Stimulated activated CD4-positive, alpha-beta T cell treated with anti-CD3 and anti-CD28 coated beads, Interleukin-2, amount 100 ng/mL, for 24 hours (primary cell): ENCODE measurements around the gene URI1.
"Not testable (repeated sequence)": the region's sequence is repeated elsewhere in the genome, so short reads cannot be mapped to it uniquely, and the experiment has no call there.

Experiments used
- DNase-seq, 2 donors: peaks; one replicate each; pipeline ENCODE4 v3.0.0-alpha.2; 2020

Gene URI1

GRCh38 chr19:30028992-30029343 lies 86.9 kb downstream of the URI1 start:
- DNase-seq = no peak

DNA sequence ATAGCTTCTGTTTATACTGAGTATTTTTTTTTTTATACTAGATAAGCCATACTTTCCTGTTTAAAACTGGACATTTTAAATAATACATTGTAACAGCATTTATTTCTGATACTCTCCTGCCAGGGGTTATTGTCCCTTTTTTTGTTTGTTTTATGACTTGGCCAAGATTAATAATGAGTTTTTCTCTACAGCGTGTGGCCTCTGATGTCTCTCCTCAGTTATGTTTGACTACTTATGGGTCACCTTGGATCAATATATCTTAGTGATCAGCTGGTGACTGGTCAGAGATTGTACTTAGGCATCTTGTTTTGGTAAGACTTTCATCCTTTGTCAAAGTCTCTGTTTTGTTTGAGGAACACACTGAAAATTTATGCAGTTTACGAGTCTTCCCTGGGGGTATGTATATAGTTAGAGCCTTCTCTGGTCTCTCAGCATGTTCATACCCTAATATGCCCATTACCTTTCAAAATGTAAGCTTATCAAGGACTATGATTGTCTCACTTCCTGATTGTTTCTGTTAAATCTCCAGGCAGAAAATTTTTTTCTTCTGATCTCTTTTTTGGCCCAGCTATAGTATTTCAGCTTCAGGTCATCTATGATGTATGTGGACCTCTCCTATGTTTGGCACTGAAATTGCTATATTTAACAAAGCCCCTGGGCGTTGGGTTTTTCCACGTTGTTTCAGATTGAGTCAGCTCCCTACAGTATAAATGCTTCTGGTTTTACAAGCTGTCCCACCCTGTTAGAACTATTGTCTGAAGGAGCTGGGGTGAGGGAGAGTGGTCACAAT lies 87.9 kb downstream of the URI1 start:
- no peak for DNase-seq

DNA sequence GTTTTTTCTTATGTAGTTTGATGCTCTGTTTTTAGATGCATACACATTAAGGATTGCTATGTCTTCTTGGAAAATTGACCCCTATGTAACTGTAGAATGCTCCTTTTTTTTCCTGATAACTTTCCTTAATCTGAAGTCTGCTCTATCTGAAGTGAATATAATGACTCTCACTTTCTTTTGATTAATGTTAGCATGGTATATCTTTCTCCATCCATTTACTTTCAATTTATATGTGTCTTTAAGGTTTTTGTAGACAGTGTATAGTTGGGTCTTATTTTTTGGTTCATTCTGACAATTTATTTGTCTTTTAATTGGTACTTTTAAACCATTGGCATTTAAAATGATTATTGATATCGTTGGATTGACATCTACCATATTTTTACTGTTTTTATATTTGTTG lies 92.3 kb downstream of the URI1 start:
- DNase-seq = no peak

GRCh38 chr19:30036154-30037129 lies 94.4 kb downstream of the URI1 start:
- DNase-seq = no peak

- DNase-seq = no peak
Measured at GRCh38 chr19:30037835-30038234, 95.8 kb downstream of the URI1 start.

DNA sequence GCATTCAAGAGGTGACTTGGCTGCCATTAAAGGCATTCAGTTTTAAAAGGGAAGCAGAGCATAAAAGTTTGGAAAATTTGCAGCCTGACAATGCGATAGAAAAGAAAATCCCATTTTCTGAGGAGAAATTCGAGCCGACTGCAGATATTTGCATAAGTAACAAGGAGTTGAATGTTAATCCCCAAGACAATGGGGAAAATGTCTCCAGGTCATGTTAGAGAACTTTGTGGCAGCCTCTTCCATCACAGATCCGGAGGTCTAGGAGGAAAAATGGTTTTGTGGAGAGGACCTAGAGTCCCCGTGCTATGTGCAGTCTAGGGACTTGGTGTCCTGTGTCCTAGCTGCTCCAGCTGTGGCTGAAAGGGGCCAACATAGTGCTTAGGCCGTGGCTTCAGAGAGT lies 99.9 kb downstream of the URI1 start:
- DNase-seq = not testable (repeated sequence)

GRCh38 chr19:30043008-30043407 lies 101.0 kb downstream of the URI1 start:
- DNase-seq = not testable (repeated sequence)

DNA sequence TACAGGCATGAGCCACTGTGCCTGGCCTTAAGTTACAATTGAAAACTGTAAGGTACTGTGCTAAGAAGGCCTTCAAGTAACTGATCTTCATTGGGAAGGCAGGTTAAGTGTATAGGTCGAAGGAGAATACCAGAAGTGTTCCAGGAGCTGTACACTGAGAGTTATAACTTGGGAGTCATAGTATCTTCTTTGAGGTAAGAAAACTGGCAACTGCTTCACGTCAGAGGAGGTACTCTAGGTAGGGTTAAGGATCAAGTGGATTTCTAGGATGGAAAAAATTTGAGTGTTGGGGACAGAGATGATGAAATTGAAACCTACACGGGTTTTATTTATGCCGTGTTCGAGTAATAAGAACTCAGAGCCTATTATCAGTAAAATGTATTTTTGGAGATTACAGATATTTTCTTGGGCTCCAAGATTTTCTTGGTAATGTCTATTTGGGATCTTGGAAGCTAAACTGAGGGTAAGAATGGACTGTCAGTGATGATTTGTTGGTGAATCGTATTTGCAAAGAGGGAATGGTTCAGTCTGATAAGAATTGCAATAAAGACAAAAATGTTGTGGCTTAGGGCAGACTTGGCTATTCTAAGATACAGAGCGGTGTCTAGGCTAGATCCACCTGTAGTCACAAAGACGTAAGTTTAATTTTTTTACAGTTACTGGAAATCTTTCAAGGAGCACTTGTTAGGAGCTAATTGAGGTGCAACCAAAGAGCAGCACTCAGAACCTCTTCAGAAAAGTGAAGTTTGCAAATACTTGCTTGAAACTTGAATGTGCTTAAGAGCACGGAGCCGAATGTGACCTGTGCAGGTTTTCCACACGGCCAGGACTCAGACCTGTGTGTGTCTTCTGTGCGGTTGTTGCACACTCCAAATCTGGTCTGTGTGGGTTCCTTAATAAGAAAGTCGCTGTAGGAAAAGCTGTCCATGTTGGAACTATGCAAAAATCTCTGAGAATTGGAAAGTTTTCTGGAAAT lies 102.5 kb downstream of the URI1 start:
- no peak for DNase-seq

GRCh38 chr19:30046522-30046921 lies 104.5 kb downstream of the URI1 start:
- DNase-seq = no peak

- DNase-seq = no peak
Measured at GRCh38 chr19:30047432-30047831, 105.4 kb downstream of the URI1 start.

GRCh38 chr19:30049226-30049625 lies 107.2 kb downstream of the URI1 start:
- DNase-seq = no peak

- DNase-seq = no peak
Measured at GRCh38 chr19:30049846-30050667, 108.0 kb downstream of the URI1 start.

GRCh38 chr19:30052122-30053075 lies 110.4 kb downstream of the URI1 start:
- no peak for DNase-seq

- DNase-seq = no peak
Measured at GRCh38 chr19:30053558-30053957, 111.5 kb downstream of the URI1 start.

- no peak for DNase-seq
Measured at GRCh38 chr19:30054210-30054609, 112.2 kb downstream of the URI1 start.

DNA sequence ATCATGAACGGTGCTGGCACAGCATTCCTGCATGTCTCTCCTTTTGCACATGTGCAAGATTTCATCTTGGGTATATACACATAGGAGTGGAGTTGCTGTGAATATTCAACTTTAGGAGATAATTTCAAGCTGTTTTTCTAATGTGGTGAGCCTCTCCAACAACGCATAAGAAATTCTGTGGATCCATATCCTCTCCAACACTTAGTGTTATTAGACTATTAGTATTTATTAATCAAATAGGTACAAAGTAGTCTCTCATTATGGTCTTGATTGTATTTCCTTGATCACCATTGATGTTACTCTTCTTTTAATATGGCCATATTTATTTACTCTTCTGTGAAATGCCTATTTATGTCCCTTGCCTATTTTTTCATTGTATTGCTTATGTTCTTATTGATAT lies 114.5 kb downstream of the URI1 start:
- DNase-seq = no peak

DNA sequence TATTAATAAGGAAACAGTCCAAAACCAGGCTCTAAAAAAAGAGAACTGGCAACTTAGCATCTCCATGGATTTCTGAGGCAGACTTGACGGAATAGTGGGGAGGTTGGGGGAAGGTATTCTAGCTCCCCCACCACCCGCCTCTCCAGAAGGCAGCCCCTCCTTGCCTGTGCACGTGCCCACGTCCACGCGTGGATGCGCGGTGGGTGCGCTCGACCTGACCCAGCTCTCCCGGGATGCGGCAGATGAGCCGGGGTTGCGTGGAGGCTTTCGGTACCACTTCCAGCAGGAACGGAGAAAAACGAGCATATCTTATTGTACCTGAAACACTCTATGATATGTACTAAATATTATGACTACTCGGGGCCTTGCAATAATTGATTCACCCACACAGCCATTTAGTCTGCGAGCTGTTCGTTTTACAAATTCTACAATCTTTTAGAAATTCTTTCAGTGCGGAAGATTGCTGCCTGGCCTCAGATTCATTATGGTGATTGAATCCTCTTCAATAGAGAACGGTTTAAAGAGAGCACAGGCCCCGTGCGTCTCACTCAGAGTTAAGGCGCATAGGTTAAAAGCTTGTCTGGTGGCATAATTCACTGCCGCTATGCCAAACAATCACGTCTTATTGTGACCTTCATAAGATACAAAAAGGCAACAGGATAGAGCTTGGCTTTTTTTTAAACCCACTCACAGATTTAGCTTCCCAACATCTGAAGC lies 117.9 kb downstream of the URI1 start:
- no peak for DNase-seq

- no peak for DNase-seq
Measured at GRCh38 chr19:30060531-30061222, 118.6 kb downstream of the URI1 start.
